ENCODE results near the gene ADGRV1.
"Not testable (repeated sequence)": the region's sequence is repeated elsewhere in the genome, so short reads cannot be mapped to it uniquely, and the experiment has no call there.

Gene ADGRV1

DNA sequence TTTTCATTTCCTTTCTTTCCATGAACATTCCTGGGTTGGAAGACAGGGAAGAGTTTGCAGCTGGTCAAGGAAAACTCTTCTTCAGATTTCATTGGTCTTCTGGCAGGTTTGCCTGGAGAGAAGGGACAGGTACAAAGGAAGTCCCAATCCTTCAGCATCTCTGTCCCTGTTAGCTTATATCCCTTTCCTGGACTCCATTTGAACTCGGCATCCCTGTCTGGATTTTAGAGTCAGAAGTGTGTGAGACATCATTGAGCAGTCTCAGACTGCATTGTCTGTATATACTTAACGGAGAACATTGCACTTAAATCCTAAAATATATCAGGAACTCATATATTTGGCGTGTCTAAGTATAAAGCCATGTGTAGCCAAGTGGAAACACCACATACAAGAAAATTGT lies 54.9 kb downstream of the ADGRV1 start:
- DNase-seq (ENCODE audit: low spot score in 2 of 2) = no peak
- Mint-ChIP-seq H3K9me3 (no peaks in the 10 kb centered on the region), H3K36me3 (ENCODE audit: insufficient read depth) (no peaks in the 10 kb centered on the region), H3K27ac (ENCODE audit: low read depth) (no peak overlapping the region), H3K4me3 (no peak overlapping the region), H3K4me1 (no peaks in the 10 kb centered on the region), H3K27me3 (peaks cover 17% of the 10 kb centered on the region)
- no peak for ATAC-seq (replicated peaks; ENCODE audit: extremely low read depth, poor library complexity, severe bottlenecking)

DNA sequence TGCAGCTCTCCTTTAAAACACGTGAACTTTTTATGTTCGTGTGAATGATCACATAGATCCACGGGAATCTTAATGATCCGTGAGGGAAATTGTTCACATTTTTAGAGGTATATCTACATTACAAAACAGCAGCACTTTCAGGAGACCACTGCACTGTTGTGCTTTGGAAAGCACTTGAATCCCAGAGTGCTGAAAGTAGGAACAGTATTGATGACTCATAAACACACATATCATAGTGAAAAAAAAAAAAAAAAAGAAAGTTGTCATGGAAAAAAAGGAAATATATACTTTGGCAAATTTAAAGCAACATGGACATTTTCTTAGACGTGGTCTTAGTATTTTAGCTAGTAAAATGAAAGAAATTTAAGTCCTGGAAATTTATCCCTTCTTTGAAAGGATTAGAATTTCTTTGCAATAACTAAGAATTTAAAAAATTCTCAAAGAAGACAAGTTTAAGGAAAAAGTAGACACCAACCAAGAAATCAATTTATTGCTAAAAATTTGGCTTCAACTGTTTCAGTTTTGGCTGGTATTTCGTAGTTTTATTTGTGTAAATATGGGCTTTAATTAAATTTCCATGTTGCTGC lies 55.4 kb downstream of the ADGRV1 start:
- peaks cover 17% of the 10 kb centered on the region for H3K27me3 Mint-ChIP-seq
- no peaks in the 10 kb centered on the region for H3K36me3 Mint-ChIP-seq (ENCODE audit: insufficient read depth)
- H3K4me3 Mint-ChIP-seq = no peak overlapping the region
- no peaks in the 10 kb centered on the region for H3K4me1 Mint-ChIP-seq
- ATAC-seq (replicated peaks; ENCODE audit: extremely low read depth, poor library complexity, severe bottlenecking) = no peak
- no peak overlapping the region for H3K27ac Mint-ChIP-seq (ENCODE audit: low read depth)
- no peak for DNase-seq (ENCODE audit: low spot score in 2 of 2)
- H3K9me3 Mint-ChIP-seq = no peaks in the 10 kb centered on the region

- no peak overlapping the region for H3K27ac Mint-ChIP-seq (ENCODE audit: low read depth)
- no peaks in the 10 kb centered on the region for H3K36me3 Mint-ChIP-seq (ENCODE audit: insufficient read depth)
- DNase-seq (ENCODE audit: low spot score in 2 of 2) (no peak), ATAC-seq (replicated peaks; ENCODE audit: extremely low read depth, poor library complexity, severe bottlenecking) (no peak)
- H3K9me3 Mint-ChIP-seq = no peaks in the 10 kb centered on the region
- H3K4me1 Mint-ChIP-seq = no peaks in the 10 kb centered on the region
- H3K4me3 Mint-ChIP-seq = no peak overlapping the region
- peaks cover 10% of the 10 kb centered on the region for H3K27me3 Mint-ChIP-seq
These were observed 56.8 kb downstream of the ADGRV1 start for GRCh38 chr5:90615355-90615754.

GRCh38 chr5:90618071-90618470 lies 59.5 kb downstream of the ADGRV1 start:
- Mint-ChIP-seq H3K9me3 (no peaks in the 10 kb centered on the region), H3K27ac (ENCODE audit: low read depth) (no peak overlapping the region), H3K4me1 (no peaks in the 10 kb centered on the region), H3K27me3 (no peaks in the 10 kb centered on the region), H3K4me3 (no peak overlapping the region), H3K36me3 (ENCODE audit: insufficient read depth) (no peaks in the 10 kb centered on the region)
- ATAC-seq (replicated peaks; ENCODE audit: extremely low read depth, poor library complexity, severe bottlenecking) (no peak), DNase-seq (ENCODE audit: low spot score in 2 of 2) (no peak)

- H3K27ac Mint-ChIP-seq (ENCODE audit: low read depth); H3K4me3 Mint-ChIP-seq; H3K36me3 Mint-ChIP-seq (ENCODE audit: insufficient read depth); H3K9me3 Mint-ChIP-seq; DNase-seq (ENCODE audit: low spot score in 2 of 2); ATAC-seq (replicated peaks; ENCODE audit: extremely low read depth, poor library complexity, severe bottlenecking); H3K27me3 Mint-ChIP-seq; H3K4me1 Mint-ChIP-seq: not testable (repeated sequence)
These were observed 61.2 kb downstream of the ADGRV1 start for GRCh38 chr5:90619762-90620161.

GRCh38 chr5:90621848-90622247 lies 63.3 kb downstream of the ADGRV1 start:
- H3K36me3 Mint-ChIP-seq (ENCODE audit: insufficient read depth) = no peaks in the 10 kb centered on the region
- H3K9me3 Mint-ChIP-seq = no peaks in the 10 kb centered on the region
- H3K4me3 Mint-ChIP-seq = no peak overlapping the region
- no peaks in the 10 kb centered on the region for H3K4me1 Mint-ChIP-seq
- H3K27me3 Mint-ChIP-seq = no peaks in the 10 kb centered on the region
- no peak for ATAC-seq (replicated peaks; ENCODE audit: extremely low read depth, poor library complexity, severe bottlenecking)
- no peak for DNase-seq (ENCODE audit: low spot score in 2 of 2)
- no peak overlapping the region for H3K27ac Mint-ChIP-seq (ENCODE audit: low read depth)

DNA sequence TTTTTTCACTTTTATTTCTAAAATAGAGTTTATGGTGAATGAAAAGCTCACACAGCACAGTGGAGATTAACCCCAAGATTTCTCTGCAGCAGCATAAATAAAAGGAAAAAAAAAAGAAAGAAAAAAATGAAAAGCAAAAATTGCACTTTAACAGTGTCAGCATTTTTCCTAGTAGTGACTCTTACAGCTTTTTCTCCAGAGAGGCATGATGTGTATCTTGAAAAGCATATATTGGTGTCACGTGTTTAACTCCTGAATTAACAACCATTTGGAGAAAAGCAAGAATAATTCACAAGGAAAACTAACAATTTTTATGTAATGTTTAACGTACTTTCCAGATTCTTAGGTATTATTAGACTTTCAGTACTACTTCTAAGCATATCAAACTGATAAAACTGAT lies 67.9 kb downstream of the ADGRV1 start:
- no peak for ATAC-seq (replicated peaks; ENCODE audit: extremely low read depth, poor library complexity, severe bottlenecking)
- Mint-ChIP-seq H3K9me3 (no peaks in the 10 kb centered on the region), H3K27ac (ENCODE audit: low read depth) (no peak overlapping the region), H3K27me3 (no peaks in the 10 kb centered on the region), H3K36me3 (ENCODE audit: insufficient read depth) (no peaks in the 10 kb centered on the region), H3K4me1 (no peaks in the 10 kb centered on the region), H3K4me3 (no peak overlapping the region)
- no peak for DNase-seq (ENCODE audit: low spot score in 2 of 2)

DNA sequence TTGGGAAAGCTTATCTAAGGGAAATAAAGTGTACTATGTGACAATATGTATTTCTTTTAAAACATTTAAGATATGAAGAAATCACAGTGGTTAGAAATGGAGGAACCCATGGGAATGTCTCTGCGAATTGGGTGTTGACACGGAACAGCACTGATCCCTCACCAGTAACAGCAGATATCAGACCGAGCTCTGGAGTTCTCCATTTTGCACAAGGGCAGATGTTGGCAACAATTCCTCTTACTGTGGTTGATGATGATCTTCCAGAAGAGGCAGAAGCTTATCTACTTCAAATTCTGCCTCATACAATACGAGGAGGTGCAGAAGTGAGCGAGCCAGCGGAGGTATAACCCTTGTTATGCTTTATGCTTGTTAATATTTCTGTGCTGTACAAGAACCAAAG lies 69.9 kb downstream of the ADGRV1 start:
- Mint-ChIP-seq H3K4me3 (no peak overlapping the region), H3K27ac (ENCODE audit: low read depth) (no peak overlapping the region), H3K4me1 (no peaks in the 10 kb centered on the region), H3K9me3 (no peaks in the 10 kb centered on the region), H3K27me3 (no peaks in the 10 kb centered on the region), H3K36me3 (ENCODE audit: insufficient read depth) (no peaks in the 10 kb centered on the region)
- no peak for ATAC-seq (replicated peaks; ENCODE audit: extremely low read depth, poor library complexity, severe bottlenecking)
- DNase-seq (ENCODE audit: low spot score in 2 of 2) = no peak

- no peak for ATAC-seq (replicated peaks; ENCODE audit: extremely low read depth, poor library complexity, severe bottlenecking)
- H3K36me3 Mint-ChIP-seq (ENCODE audit: insufficient read depth) = no peaks in the 10 kb centered on the region
- DNase-seq (ENCODE audit: low spot score in 2 of 2) = no peak
- H3K9me3 Mint-ChIP-seq = no peaks in the 10 kb centered on the region
- H3K4me1 Mint-ChIP-seq = no peaks in the 10 kb centered on the region
- peaks cover 13% of the 10 kb centered on the region for H3K27me3 Mint-ChIP-seq
- no peak overlapping the region for H3K27ac Mint-ChIP-seq (ENCODE audit: low read depth)
- no peak overlapping the region for H3K4me3 Mint-ChIP-seq
These were observed 74.2 kb downstream of the ADGRV1 start for GRCh38 chr5:90632791-90633190.

- H3K27me3 Mint-ChIP-seq = peaks cover 13% of the 10 kb centered on the region
- no peaks in the 10 kb centered on the region for H3K4me1 Mint-ChIP-seq
- no peak overlapping the region for H3K4me3 Mint-ChIP-seq
- no peaks in the 10 kb centered on the region for H3K36me3 Mint-ChIP-seq (ENCODE audit: insufficient read depth)
- ATAC-seq (replicated peaks; ENCODE audit: extremely low read depth, poor library complexity, severe bottlenecking) (no peak), DNase-seq (ENCODE audit: low spot score in 2 of 2) (no peak)
- H3K9me3 Mint-ChIP-seq = no peaks in the 10 kb centered on the region
- no peak overlapping the region for H3K27ac Mint-ChIP-seq (ENCODE audit: low read depth)
These were observed 78.4 kb downstream of the ADGRV1 start for GRCh38 chr5:90636948-90637347.

GRCh38 chr5:90637731-90638130 lies 79.1 kb downstream of the ADGRV1 start:
- no peaks in the 10 kb centered on the region for H3K9me3 Mint-ChIP-seq
- H3K27me3 Mint-ChIP-seq = peaks cover 13% of the 10 kb centered on the region
- no peak overlapping the region for H3K27ac Mint-ChIP-seq (ENCODE audit: low read depth)
- H3K36me3 Mint-ChIP-seq (ENCODE audit: insufficient read depth) = no peaks in the 10 kb centered on the region
- DNase-seq (ENCODE audit: low spot score in 2 of 2) (no peak), ATAC-seq (replicated peaks; ENCODE audit: extremely low read depth, poor library complexity, severe bottlenecking) (no peak)
- H3K4me1 Mint-ChIP-seq = no peaks in the 10 kb centered on the region
- H3K4me3 Mint-ChIP-seq = no peak overlapping the region

- DNase-seq (ENCODE audit: low spot score in 2 of 2) = no peak
- Mint-ChIP-seq H3K27ac (ENCODE audit: low read depth) (no peak overlapping the region), H3K27me3 (peaks cover 13% of the 10 kb centered on the region), H3K36me3 (ENCODE audit: insufficient read depth) (no peaks in the 10 kb centered on the region), H3K4me3 (no peak overlapping the region), H3K4me1 (no peaks in the 10 kb centered on the region), H3K9me3 (no peaks in the 10 kb centered on the region)
- ATAC-seq (replicated peaks; ENCODE audit: extremely low read depth, poor library complexity, severe bottlenecking) = no peak
These were observed 80.3 kb downstream of the ADGRV1 start for GRCh38 chr5:90638878-90639277.

GRCh38 chr5:90640484-90641059 lies 82.0 kb downstream of the ADGRV1 start:
- DNase-seq (ENCODE audit: low spot score in 2 of 2) = no peak
- no peak for ATAC-seq (replicated peaks; ENCODE audit: extremely low read depth, poor library complexity, severe bottlenecking)

More at GRCh38 chr5:90640484-90641059, 82.0 kb downstream of the ADGRV1 start:
- Mint-ChIP-seq H3K27me3 (no peaks in the 10 kb centered on the region), H3K36me3 (ENCODE audit: insufficient read depth) (no peaks in the 10 kb centered on the region), H3K4me1 (no peaks in the 10 kb centered on the region), H3K9me3 (no peaks in the 10 kb centered on the region), H3K27ac (ENCODE audit: low read depth) (no peak overlapping the region), H3K4me3 (no peak overlapping the region)

All from central memory CD8-positive, alpha-beta T cell (primary cell).